Activated T-helper 17 cell treated with anti-CD3 and anti-CD28 coated beads, Interleukin-2, amount 50 U/mL, for 72 hours (primary cell): Measurements from ENCODE around the gene ABCC8. TPM values are rescaled to one million over a fixed set of nuclear protein-coding genes. Genes with fewer than 3 reads are reported as not detected.
A peak's percentile ranks its signal among the peaks of the same experiment; 100 is the strongest.

Experiments
- ATAC-seq: fragments of 150-1000 bp; cut with Tn5 transposase; replicated peaks from 2 replicates; pipeline ENCODE4 v1.10.0; 2021; ENCODE audit warnings: mild to moderate bottlenecking, moderate library complexity
- H3K27ac Mint-ChIP-seq: one replicate; pipeline ENCODE4 v1.8.0; 2022; ENCODE audit warnings: mixed read lengths
- H3K27me3 Mint-ChIP-seq: one replicate; pipeline ENCODE4 v1.8.0; 2022; ENCODE audit warnings: mixed read lengths
- H3K36me3 Mint-ChIP-seq: one replicate; pipeline ENCODE4 v1.8.0; 2022; ENCODE audit warnings: low read depth, mild to moderate bottlenecking, mixed read lengths
- H3K4me1 Mint-ChIP-seq: one replicate; pipeline ENCODE4 v1.8.0; 2022; ENCODE audit warnings: mixed read lengths
- H3K4me3 Mint-ChIP-seq: one replicate; pipeline ENCODE4 v1.8.0; 2022; ENCODE audit warnings: mild to moderate bottlenecking, mixed read lengths
- H3K9me3 Mint-ChIP-seq: one replicate; pipeline ENCODE4 v1.8.0; 2022; ENCODE audit warnings: mixed read lengths
- total RNA-seq, 2 donors: library from RNA; stranded (reverse); gene quantifications; one replicate each; pipeline ENCODE4 v1.2.3, GENCODE V29; 2022

Gene ABCC8
- total RNA-seq, 2 donors from 2014 or later, result not detected

DNA sequence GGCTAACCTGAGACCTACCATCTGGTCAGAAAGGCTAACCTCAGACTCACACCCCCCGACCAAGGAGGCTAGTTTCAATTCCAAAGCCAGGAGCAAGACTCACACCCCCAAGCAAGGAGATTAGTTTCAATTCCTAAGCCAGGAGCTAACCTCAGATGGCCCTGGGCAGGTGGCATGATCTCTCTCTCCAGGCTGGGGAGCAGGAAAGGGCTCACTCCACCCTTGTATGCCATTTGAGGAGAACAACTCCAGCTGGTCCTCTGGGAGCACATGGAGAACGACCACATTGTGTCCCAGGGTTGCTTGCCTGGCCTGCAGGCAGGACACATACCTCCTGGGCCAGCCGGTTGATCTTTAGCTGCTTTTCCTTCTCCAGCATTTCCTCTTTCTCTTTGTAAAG is 34.9 kb upstream of the ABCC8 start:
- Mint-ChIP-seq H3K36me3 (no peaks in the 10 kb centered on the region), H3K27me3 (peaks cover 9% of the 10 kb centered on the region), H3K27ac (no peak overlapping the region), H3K4me3 (no peak overlapping the region), H3K9me3 (no peaks in the 10 kb centered on the region), H3K4me1 (no peaks in the 10 kb centered on the region)
- ATAC-seq, result no peak

DNA sequence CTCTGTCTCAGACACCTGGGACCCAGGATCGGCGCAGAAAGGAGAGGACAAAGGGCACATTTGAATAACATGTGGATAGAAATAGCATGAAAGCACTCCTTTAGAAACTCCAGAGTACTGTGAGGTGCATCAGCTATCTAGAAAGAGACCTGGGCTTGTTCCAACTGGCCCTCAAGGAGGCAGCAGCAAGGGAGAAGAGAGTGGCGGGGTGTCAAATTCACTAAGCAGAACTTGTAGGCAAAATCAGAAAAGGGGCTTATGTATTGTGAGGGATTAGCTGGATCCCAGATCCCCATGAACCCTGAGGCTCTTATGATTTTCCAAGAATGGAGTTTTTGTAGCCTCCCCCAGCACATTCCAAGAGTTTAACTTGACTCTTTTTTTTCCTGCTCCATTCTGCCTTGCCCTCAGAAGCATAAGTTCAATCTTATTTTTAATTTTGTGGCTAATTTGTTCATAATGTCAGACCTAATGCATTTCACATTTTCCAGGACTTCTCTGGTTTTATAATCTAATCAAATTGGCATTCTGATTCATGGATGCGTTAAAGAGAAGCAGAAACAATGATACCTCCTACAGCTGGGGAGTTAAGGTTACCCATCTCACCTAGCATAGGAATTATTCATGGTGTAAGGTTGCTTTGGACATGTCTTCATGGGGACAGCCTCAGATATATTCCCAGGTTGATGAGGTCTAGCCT is 34.0 kb upstream of the ABCC8 start:
- H3K27ac Mint-ChIP-seq, result no peak overlapping the region
- no peak for ATAC-seq
- H3K4me1 Mint-ChIP-seq, result no peaks in the 10 kb centered on the region
- H3K4me3 Mint-ChIP-seq, result no peak overlapping the region
- no peaks in the 10 kb centered on the region for H3K36me3 Mint-ChIP-seq
- H3K27me3 Mint-ChIP-seq, result peaks cover 9% of the 10 kb centered on the region
- H3K9me3 Mint-ChIP-seq, result no peaks in the 10 kb centered on the region

DNA sequence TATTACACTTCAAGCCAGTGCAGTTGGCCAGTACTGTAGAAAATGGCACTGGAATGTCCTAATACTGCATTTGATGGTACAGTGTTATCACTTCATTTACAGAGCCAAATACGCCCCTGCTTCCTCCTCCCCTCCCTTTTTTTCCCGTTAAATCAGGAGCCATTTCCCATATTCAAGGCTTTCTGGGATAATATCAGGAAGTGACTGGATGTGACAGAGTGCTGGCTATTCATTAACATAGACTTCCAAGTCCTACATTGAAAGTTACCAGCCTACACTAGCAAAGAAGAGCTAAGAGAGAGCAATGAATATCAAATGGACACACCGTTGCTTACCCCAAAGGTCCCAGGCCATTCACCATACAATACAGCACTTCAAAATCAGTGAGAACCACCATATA is 32.1 kb upstream of the ABCC8 start:
- peaks cover 9% of the 10 kb centered on the region for H3K27me3 Mint-ChIP-seq
- no peak overlapping the region for H3K27ac Mint-ChIP-seq
- no peak overlapping the region for H3K4me3 Mint-ChIP-seq
- no peak for ATAC-seq
- no peaks in the 10 kb centered on the region for H3K9me3 Mint-ChIP-seq
- H3K36me3 Mint-ChIP-seq, result no peaks in the 10 kb centered on the region
- no peaks in the 10 kb centered on the region for H3K4me1 Mint-ChIP-seq

DNA sequence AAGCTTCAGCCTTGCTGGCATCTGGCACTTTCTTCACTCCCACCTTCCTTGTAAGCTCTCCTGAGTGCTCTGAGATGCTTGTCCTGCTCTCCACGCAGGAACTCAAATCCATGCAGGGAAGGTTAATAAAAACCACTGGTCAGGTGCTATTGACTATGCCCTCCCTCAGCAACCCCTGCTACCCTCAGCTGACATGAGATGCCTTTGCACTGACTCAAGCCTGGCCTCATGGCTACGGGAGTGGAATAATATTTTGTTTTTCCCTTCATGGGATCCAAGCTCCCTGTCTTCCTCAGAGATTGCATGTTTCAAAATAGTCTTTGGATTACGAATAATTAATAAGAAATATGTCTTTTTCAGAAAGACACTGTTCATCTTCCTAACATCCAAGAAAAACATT is 31.7 kb upstream of the ABCC8 start:
- peaks cover 9% of the 10 kb centered on the region for H3K27me3 Mint-ChIP-seq
- H3K4me1 Mint-ChIP-seq, result no peaks in the 10 kb centered on the region
- no peak overlapping the region for H3K4me3 Mint-ChIP-seq
- H3K9me3 Mint-ChIP-seq, result no peaks in the 10 kb centered on the region
- H3K36me3 Mint-ChIP-seq, result no peaks in the 10 kb centered on the region
- ATAC-seq, result no peak
- no peak overlapping the region for H3K27ac Mint-ChIP-seq

DNA sequence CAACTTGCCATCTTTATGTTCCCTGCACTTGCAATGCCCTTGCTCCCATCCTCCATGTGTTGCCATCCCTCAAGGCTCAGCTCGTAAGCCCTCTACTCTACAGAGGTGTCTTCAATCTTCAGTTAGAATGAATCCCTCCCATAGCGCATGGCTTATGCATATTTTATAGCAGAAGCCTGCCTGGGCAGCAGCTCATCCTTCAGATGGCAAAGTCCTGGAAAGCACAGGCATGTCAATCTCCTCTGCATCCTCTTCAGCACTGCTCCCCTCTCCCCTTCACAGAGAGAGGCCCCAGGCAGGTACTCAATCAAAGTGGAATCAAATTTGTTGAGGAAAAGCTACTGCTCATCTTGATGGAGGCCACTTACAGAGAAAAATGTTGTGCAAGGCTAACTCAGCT is 31.1 kb upstream of the ABCC8 start:
- Mint-ChIP-seq H3K4me1 (no peaks in the 10 kb centered on the region), H3K4me3 (no peak overlapping the region), H3K27me3 (peaks cover 6% of the 10 kb centered on the region), H3K9me3 (no peaks in the 10 kb centered on the region), H3K36me3 (no peaks in the 10 kb centered on the region), H3K27ac (no peak overlapping the region)
- no peak for ATAC-seq

DNA sequence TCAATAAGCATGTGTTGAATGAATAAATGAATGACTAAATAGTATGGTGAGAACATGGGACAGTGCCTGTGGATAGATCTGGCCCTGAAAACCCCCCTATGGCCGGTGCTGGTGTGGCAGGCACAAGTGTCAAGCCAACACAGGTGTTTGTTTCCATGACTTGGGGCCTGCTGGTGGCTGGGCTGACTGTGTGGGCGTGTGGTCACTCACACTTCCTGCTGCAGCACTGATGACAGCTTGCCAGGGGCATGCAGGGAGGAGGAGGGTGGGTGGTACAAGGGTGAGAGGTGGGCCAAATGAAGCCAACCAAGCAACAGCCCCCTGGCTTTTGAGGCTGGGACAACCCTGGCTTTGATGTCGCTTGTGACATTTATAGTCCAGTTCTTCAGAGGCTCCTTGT is 30.3 kb upstream of the ABCC8 start:
- Mint-ChIP-seq H3K4me1 (no peaks in the 10 kb centered on the region), H3K27me3 (peaks cover 6% of the 10 kb centered on the region), H3K9me3 (no peaks in the 10 kb centered on the region), H3K4me3 (no peak overlapping the region), H3K36me3 (no peaks in the 10 kb centered on the region), H3K27ac (no peak overlapping the region)
- no peak for ATAC-seq

DNA sequence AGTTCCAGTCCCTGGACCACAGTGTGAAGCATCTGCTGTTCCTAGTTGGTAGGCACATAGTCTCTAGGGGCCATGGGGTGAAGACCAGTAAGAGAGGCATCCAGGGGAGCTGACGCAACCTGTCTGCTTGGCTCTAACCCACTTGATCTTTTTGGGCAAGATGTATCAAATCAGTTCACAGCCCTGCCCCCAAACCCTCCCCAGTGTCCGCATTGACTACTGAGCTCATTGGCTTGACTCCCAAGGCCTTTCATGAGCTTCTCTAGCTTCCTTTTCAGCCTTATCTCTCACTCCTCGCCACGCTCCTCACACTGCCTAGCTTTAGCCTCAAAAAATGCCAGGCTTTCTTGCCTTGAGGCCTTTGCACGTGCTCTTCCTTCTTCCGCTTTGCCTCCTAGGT is 29.7 kb upstream of the ABCC8 start:
- H3K9me3 Mint-ChIP-seq, result no peaks in the 10 kb centered on the region
- H3K27me3 Mint-ChIP-seq, result peaks cover 6% of the 10 kb centered on the region
- H3K36me3 Mint-ChIP-seq, result no peaks in the 10 kb centered on the region
- no peaks in the 10 kb centered on the region for H3K4me1 Mint-ChIP-seq
- no peak for ATAC-seq
- H3K27ac Mint-ChIP-seq, result no peak overlapping the region
- no peak overlapping the region for H3K4me3 Mint-ChIP-seq

DNA sequence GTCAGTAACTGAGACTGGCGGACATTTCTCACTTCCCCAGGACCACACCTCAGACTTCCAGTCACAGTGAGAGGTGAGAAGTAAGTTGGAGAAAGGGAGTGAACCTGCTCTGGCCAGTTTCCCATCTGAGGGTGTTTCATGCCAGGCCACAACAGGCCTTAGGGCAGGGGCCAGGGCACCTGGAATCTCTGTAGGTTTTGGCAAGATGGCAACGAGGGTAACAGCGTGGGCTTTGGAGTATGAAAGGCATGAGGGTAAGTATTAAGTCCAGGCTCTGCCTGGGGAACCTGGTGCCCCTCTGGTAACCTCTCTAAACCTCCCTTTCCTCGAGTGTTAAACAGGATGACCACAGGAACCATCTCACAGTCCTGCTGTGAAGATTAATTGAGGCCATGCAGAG is 28.5 kb upstream of the ABCC8 start:
- H3K4me3 Mint-ChIP-seq, result no peak overlapping the region
- H3K36me3 Mint-ChIP-seq, result no peaks in the 10 kb centered on the region
- H3K4me1 Mint-ChIP-seq, result no peaks in the 10 kb centered on the region
- H3K27ac Mint-ChIP-seq, result no peak overlapping the region
- no peak for ATAC-seq
- no peaks in the 10 kb centered on the region for H3K9me3 Mint-ChIP-seq
- peaks cover 6% of the 10 kb centered on the region for H3K27me3 Mint-ChIP-seq

DNA sequence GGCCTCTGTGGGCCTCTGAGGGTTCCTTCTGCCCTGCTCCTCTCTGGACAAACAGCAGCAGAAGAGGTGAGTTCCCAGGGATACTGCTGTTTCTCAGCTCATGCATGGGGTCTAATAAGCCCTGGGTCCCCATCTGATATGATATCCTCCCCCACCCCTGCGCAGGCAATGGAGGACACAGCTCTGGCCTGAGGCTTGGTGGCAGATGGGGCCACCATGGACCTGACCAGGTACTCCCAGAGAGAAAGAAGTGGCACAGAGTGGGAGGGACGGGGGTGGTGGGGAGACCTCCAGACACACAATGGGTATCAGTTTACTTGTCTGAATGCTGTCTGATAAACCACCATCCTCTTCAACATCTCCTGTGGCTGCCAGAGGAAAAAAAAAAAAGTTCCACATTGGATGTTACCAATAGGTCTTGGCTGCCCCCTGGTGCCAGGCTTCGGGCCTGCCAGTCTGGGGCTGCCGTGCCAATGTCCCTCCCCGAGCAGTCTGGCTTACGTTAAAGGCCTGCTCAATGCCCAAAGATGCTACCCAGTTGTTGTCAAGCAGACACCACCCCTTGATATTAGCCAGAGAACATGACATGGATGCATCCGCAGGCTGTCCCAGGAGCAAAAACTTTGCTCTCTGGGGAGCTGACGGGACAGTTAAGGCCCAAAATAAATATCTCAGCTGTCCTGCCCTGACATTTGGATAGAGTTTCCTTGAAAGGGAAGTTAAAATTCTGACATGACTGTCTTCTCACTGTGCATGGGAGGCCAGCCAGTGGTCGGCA is 27.9 kb upstream of the ABCC8 start:
- H3K36me3 Mint-ChIP-seq, result no peaks in the 10 kb centered on the region
- peak; percentile 70 for ATAC-seq
- no peaks in the 10 kb centered on the region for H3K9me3 Mint-ChIP-seq
- H3K27ac Mint-ChIP-seq, result no peak overlapping the region
- H3K4me1 Mint-ChIP-seq, result no peaks in the 10 kb centered on the region
- peaks cover 6% of the 10 kb centered on the region for H3K27me3 Mint-ChIP-seq
- no peak overlapping the region for H3K4me3 Mint-ChIP-seq

DNA sequence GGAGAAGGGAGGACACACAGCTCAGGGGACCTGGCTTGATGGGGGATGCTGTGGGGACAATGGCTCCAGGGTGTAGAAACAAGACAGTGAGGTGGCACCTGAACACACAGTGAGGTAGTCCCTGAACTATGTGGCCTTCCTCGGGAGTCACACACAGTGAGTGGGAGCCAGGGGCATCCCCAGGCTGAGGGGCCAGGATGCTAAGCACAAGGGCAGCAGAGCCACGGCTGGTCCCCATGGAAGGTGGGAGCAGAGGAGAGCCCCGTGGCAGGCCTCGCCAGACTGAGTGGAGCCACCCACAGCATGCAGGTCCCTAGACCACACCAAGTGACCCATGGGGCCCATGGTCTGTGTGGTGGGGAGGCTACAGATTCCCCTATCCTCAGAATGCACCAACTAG is 26.0 kb upstream of the ABCC8 start:
- Mint-ChIP-seq H3K27me3 (no peaks in the 10 kb centered on the region), H3K4me3 (no peak overlapping the region), H3K36me3 (no peaks in the 10 kb centered on the region), H3K9me3 (no peaks in the 10 kb centered on the region), H3K4me1 (no peaks in the 10 kb centered on the region), H3K27ac (no peak overlapping the region)
- ATAC-seq, result no peak

DNA sequence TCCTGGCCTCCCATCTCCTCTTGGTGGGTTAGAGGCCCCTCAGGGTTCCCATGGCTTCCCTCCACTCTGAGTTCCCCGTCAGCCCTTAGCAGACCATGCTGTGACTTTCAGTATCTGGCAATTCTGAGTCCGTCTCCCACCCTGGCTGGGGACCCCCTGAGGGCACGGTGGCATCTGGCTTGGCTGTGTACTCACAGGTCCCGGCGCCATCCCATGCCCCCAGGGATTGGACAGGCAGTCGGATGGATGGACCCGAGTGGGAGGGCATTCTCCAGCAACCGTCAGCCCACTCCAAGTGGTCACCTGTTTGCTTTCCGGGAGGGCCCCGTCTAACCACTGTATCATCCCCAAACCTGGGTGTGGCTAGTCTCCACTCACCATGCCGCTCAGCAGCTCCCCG is 24.0 kb upstream of the ABCC8 start:
- H3K27ac Mint-ChIP-seq, result no peak overlapping the region
- no peaks in the 10 kb centered on the region for H3K36me3 Mint-ChIP-seq
- H3K9me3 Mint-ChIP-seq, result no peaks in the 10 kb centered on the region
- no peak overlapping the region for H3K4me3 Mint-ChIP-seq
- H3K27me3 Mint-ChIP-seq, result peaks cover 4% of the 10 kb centered on the region
- H3K4me1 Mint-ChIP-seq, result peaks cover 2% of the 10 kb centered on the region
- no peak for ATAC-seq

DNA sequence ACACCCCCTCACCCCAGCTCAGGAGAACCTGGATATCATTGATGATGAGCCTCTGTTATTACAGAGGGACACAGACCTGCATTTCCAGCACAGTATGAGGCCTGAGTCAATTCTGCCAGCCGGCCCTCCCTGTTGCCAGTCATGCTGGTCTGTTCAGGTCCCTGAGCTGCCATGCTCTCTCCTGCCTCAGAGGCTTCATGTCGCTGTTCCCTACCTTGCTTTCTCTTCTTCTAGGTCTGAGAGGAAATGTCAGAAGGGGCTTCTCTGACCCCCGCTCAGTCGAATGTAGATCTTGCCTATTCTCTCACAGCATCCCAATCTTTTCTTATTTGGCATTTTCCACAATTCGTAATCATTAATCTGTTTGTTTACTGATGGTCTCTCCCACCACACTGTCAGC is 21.8 kb upstream of the ABCC8 start:
- H3K27me3 Mint-ChIP-seq, result peaks cover 4% of the 10 kb centered on the region

DNA sequence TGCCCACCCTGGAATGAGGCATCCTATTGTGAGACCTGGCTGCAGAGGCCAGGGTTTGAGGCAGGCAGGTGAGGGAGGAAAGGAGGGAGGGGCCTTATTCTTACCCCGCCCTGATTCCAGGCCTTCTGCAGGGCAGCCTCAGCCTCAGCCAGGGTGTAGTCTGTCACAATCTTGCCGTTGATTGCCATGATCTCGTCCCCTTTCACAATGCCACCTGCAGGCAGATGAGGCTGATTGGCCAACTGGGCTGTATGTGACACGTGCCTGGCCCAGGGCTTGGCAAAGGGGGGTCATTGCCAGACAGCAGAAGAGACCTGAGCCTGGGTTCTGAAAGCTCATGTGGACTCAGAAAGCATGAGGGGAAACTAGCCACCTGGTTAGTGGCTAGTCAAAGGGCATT is 21.4 kb upstream of the ABCC8 start:
- Mint-ChIP-seq H3K4me1 (peaks cover 3% of the 10 kb centered on the region), H3K36me3 (no peaks in the 10 kb centered on the region), H3K4me3 (no peak overlapping the region), H3K9me3 (no peaks in the 10 kb centered on the region), H3K27me3 (peaks cover 4% of the 10 kb centered on the region), H3K27ac (no peak overlapping the region)
- no peak for ATAC-seq

More for the DNA sequence above, 21.8 kb upstream of the ABCC8 start:
- H3K4me1 Mint-ChIP-seq, result peaks cover 3% of the 10 kb centered on the region
- H3K4me3 Mint-ChIP-seq, result no peak overlapping the region
- ATAC-seq, result no peak
- no peak overlapping the region for H3K27ac Mint-ChIP-seq
- no peaks in the 10 kb centered on the region for H3K9me3 Mint-ChIP-seq
- no peaks in the 10 kb centered on the region for H3K36me3 Mint-ChIP-seq

DNA sequence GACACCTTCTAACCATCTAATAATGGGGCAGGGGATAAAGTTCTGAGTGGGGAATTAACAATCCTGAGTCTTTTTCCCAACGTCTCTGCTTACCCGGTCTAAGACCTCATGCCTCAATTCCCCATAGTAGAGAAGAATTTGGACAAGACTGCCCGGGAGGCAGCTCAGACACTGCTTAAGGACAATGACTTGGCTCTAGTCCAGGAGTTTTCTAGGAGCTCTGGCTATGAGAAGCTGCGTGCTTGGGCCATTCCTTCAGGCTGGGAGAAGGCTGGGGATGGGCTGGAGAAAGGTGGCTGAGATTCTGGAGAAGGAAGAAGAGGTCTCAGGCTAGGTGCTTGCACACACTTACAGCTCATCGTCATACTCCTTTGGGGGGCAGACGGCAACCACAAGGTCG is 19.8 kb upstream of the ABCC8 start:
- H3K27me3 Mint-ChIP-seq, result peaks cover 8% of the 10 kb centered on the region
- peaks cover 3% of the 10 kb centered on the region for H3K4me1 Mint-ChIP-seq
- H3K4me3 Mint-ChIP-seq, result no peak overlapping the region
- no peak for ATAC-seq
- H3K36me3 Mint-ChIP-seq, result no peaks in the 10 kb centered on the region
- no peaks in the 10 kb centered on the region for H3K9me3 Mint-ChIP-seq
- no peak overlapping the region for H3K27ac Mint-ChIP-seq

DNA sequence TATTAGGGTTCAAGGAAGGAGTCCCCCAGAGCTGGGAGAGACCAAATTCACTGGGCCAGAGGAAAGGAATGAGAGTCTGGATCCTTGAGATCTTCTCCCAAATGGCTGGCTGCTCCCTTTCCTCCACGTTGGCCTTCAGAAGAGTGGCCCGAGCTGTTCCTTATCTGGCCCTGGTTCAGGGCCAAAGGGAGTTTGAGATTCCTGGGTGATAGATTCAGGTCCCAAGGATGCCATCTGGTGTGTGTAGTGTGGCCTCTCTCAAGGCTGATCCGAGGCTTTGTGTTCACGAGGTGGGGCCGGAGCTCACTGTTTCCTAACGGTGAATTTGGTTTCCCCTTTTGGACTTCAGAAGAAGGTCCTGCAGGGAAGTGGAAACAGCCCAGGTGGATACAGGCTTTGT is 17.4 kb upstream of the ABCC8 start:
- ATAC-seq, result no peak
- Mint-ChIP-seq H3K4me3 (no peak overlapping the region), H3K27ac (no peak overlapping the region), H3K27me3 (peaks cover 18% of the 10 kb centered on the region), H3K9me3 (no peaks in the 10 kb centered on the region), H3K4me1 (peaks cover 3% of the 10 kb centered on the region), H3K36me3 (no peaks in the 10 kb centered on the region)
